ENCODE measurements around the gene EXTL2.
A peak's percentile ranks its signal among the peaks of the same experiment; 100 is the strongest.
"Not testable (repeated sequence)": the region's sequence is repeated elsewhere in the genome, so short reads cannot be mapped to it uniquely, and the experiment has no call there.

EXTL2 gene

DNA sequence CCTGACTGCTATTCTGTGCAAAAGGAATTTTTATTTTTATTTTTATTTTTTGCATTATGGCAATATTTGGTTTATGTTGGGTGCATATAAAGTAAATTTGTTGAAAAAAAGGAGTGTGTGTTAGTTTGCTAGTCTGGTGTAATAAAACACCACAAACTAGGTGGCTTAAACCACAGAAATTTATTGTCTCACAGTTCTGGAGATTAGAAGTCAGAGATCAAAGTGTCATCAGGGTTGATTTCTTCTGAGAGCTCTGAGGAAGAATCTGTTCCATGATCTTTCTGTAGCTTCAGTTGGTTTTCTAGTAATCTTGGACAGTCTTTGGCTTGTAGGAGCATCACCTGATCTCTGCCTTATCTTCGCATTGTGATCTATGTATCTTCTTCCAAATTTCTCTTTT lies 7.7 kb upstream of the EXTL2 start:
- no peak for DNase-seq (ENCODE audit: low read depth, low spot score)

GRCh38 chr1:100896481-100896982 lies 1.9 kb upstream of the EXTL2 start:
- DNase-seq (ENCODE audit: low read depth, low spot score), result peak; percentile 63

GRCh38 chr1:100895540-100896480 lies 1.2 kb upstream of the EXTL2 start, which contains the start of gene SLC30A7:
SLC30A7 (plus strand) TSS chr1:100896090; CDS start chr1:100896263, 173 bp downstream.
- DNase-seq (ENCODE audit: low read depth, low spot score), result peak; percentile 95

GRCh38 chr1:100893718-100894117 lies 924 bp downstream of the EXTL2 start:
- DNase-seq (ENCODE audit: low read depth, low spot score), result no peak

- no peak for DNase-seq (ENCODE audit: low read depth, low spot score)
Observed at GRCh38 chr1:100892554-100892953, 2.1 kb downstream of the EXTL2 start.

DNA sequence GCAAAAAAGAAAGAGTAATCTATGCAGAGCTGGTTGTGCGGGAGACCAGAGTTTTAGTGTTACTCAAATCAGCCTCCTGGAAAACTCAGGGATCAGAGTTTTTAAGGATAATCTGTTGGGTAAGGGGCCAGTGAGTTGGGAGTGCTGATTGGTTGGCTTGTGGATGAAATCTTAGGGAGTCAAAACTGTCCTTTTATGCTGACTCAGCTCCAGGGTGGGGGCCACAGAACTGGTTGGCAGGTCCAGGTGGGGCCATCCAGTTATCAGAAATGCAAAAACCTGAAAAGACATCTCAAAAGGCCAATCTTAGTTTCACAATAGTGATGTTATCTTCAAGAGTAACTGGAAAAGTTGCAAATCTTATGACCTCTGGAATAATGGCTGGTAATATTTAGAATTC lies 3.3 kb downstream of the EXTL2 start:
- DNase-seq (ENCODE audit: low read depth, low spot score), result no peak

DNA sequence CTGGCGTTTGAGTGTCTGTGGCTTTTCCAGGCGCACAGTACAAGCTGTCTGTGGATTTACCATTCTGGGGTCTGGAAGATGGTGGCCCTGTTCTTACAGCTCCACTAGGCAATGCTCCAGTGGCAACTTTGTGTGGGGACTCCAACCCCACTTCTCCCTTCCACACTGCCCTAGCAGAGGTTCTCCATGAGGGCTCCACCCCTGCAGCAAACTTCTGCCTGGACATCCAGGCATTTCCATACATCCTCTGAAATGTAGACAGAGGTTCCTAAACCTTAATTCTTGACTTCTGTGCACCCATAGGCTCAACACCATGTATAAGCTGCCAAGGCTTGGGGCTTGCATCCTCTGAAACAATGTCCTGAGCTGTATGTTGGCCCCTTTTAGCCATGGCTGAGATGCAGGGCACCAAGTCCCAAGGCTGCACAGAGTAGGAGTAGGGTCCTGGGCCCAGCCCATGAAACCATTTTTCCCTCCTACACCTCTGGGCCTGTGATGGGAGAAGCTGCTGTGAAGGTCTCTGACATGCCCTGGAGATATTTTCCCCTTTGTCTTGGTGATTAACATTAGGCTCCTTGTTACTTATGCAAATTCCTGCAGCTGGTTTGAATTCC lies 4.7 kb downstream of the EXTL2 start:
- DNase-seq (ENCODE audit: low read depth, low spot score), result not testable (repeated sequence)

DNA sequence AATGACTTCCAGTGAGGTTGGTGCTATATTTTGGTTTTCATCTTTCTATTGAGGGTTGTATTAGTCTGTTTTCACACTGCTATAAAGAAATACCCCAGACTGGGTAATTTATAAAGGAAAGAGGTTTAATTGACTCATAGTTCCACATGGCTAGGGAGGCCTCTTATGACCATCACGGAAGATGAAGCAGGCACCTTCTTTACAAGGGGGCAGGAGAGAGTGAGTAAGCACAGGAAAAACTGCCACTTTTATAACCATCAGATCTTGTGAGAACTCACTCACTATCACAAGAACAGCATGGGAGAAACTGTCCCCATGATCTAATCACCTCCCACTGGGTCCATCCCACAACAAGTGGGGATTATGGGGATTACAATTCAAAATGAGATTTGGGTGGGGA lies 5.6 kb downstream of the EXTL2 start:
- DNase-seq (ENCODE audit: low read depth, low spot score), result not testable (repeated sequence)

- no peak for DNase-seq (ENCODE audit: low read depth, low spot score)
Observed at GRCh38 chr1:100883963-100884362, 10.7 kb downstream of the EXTL2 start.

DNA sequence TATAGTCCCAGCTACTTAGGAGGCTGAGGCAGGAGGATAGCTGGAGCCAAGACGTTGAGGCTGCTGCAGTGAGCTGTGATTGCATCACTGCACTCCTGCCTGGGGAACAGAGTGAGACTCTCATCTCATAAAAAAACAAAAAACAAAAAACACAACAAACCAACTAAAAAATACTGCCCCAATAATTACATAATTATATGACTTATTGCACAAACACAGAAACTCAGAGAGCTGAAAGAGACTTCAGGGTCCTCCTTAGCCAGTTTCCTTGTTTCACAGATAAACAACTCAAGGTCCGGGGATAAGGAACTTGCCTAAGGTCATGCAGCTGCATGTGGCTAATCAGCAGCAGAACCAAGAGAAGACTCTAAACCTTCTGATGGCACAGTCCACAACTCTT lies 11.9 kb downstream of the EXTL2 start:
- no peak for DNase-seq (ENCODE audit: low read depth, low spot score)

DNA sequence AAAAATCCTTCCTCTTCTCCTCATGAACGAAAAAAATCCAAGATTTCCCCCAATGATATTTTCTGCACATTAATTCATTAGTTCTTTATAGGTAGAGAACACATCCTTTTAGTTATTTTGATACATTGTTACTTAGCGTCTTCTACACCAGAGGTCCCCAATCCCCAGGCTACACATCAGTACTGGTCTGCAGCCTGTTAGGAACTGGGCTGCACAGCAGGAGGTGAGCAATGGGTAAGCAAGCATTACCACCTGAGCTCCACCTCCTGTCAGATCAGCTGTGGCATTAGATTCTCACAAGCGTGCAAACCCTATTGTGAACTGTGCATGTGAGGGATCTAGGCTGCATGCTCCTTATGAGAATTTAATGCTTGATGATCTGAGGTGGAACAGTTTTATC lies 13.0 kb downstream of the EXTL2 start:
- DNase-seq (ENCODE audit: low read depth, low spot score), result no peak

DNA sequence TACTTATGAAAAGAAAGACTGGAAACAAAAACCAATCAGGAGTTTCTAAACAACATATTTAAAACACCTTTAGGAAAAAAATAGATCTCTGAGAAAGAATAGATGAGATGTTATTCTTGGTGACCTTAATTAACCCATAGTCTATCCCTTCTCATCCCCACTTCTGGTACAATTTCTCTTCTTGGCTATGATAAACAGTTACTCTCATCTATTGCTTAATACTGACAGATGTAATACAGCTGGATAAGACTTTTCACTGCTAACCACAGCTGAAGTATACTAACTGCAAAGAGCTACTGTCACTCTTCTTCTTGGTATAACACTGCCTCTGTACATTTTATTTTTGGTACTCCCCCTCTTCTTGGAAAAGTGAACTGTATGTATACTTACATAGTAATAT lies 15.2 kb downstream of the EXTL2 start:
- DNase-seq (ENCODE audit: low read depth, low spot score), result no peak

DNA sequence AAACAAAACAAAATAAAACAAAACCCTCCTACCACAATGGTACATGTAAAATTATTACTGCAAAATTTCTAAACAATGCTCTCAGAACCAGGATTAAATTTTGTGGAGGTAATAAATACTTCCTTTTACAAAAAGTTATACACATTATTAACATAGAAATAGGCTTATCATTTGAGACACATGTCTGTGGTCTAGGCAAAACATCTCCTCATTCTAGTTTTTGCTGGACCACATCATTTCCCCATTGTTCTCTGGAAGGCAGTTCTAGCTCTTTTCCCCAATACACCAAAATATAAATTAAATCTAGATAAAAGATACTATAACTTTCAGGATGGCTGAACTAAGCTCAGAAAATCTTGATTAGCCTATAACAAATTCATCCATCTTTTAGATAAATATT lies 18.4 kb downstream of the EXTL2 start:
- DNase-seq (ENCODE audit: low read depth, low spot score), result no peak

- DNase-seq (ENCODE audit: low read depth, low spot score), result no peak
Observed at GRCh38 chr1:100875228-100875627, 19.4 kb downstream of the EXTL2 start.

GRCh38 chr1:100874433-100874832 lies 20.2 kb downstream of the EXTL2 start:
- no peak for DNase-seq (ENCODE audit: low read depth, low spot score)

- DNase-seq (ENCODE audit: low read depth, low spot score), result no peak
Observed at GRCh38 chr1:100869996-100870395, 24.6 kb downstream of the EXTL2 start.

DNA sequence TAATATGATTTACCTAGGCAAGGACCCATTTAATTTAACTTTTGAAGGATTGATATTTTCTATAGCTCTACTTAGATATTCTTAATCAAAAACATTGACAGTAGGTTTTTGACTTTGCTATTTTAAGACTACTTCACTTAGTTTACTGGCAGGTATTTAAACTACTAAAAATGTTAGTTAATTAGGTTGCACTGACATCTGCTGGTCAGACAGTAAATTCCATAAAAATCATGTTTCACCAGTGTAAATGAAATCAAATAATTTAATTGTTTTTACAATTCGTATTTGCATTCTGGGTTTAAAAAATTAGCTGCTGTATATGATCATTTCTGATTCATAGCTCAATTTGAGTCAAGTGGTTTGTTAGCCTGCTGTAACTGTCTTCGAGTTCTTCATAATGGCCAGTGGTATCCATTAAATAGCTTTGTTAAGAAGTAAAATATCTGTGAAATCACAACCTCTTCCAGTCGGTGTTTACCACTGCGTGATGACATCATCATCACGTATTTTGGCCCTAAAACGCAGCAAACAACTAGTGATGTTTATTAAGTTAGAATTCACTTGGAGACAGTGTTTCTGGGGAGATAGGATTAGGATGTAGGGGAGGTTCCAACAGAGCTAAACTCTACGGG lies 26.2 kb downstream of the EXTL2 start:
- no peak for DNase-seq (ENCODE audit: low read depth, low spot score)

GRCh38 chr1:100866901-100867206 lies 27.8 kb downstream of the EXTL2 start:
- DNase-seq (ENCODE audit: low read depth, low spot score), result no peak

GRCh38 chr1:100866041-100866900 lies 28.4 kb downstream of the EXTL2 start:
- DNase-seq (ENCODE audit: low read depth, low spot score), result no peak

DNA sequence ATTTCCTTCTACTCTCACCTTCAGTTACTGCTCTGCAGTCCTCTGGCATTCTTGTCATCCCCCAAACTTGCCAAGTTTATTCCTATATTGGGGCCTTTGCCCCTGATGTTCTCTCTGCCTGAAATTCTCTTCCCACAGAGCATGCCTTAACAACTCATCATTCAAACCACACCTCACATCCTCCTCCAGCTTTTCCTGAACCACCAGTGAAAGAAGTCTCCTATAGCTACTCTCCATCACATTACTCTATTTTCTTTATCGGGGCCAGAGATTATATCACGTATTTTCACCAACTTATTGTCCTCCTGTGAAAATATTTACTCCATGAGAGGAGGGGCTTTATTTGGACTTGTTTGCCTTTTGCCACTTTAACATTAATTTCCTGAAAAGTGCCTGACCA lies 32.1 kb downstream of the EXTL2 start:
- DNase-seq (ENCODE audit: low read depth, low spot score), result no peak

DNA sequence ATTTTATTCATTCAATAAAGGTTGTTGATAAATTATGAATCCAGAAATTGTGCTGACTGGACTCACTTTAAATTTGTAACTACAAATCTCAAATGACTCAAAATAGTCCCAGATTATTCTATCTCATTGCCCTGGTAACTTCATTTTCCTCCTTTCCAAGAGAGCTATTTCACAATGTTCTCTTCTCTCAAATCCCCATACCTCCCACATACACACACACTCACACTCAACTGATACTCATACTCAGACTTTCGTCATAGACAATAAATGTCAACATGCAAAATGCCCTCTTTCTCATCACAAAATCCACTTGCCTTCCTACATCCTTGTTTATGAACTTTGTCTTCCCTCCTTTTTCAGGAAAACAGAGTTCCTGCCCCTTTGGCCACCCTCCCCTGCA lies 33.3 kb downstream of the EXTL2 start:
- DNase-seq (ENCODE audit: low read depth, low spot score), result no peak

Data from ELF-1 (cell line).